ENCODE results near the gene CD53. TPM values are rescaled to one million over a fixed set of nuclear protein-coding genes. Genes with fewer than 3 reads are reported as not detected.

Gene CD53
- total and polyA plus RNA-seq, 4 donors = 10.7 to 30.4 (median 21.7) TPM

DNA sequence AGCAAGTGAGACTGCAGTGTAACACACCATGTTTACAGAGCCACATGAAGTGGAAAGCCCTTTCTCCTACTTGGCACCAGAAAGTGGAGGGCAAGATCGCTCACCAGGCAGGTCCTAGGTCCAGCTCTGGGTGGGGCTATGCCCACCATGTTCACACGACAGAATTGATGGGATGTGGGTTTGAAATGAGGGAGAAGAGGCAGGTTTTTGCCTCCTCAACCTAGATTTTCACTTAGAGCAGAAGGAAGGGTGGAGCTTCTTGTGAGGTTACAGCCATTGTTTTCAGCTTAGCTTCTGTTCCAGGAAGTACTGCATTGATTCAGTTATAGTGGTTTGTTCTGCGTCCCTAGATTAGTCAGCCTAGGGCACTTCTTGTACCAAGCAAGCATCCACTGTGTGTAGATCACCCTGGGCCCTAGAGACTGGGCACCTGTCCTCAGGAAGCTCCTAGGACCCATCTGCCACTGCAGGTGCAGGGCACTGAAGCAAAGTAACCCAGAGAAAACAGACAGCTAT is 2.3 kb downstream of the CD53 start:
- Histone ChIP-seq H3K4me3 (ENCODE audit: low read depth in 1 of 3, low read length in 3 of 3) (peak overlapping the region in 1 of 3 donors; percentile 28), H3K9me3 (ENCODE audit: control insufficient read depth in 4 of 4, low read length in 3 of 4) (no peaks in the 10 kb centered on the region), H3K36me3 (ENCODE audit: control insufficient read depth in 4 of 4, insufficient read depth in 3 of 4, low read depth in 1 of 4, low read length in 3 of 4) (no peaks in the 10 kb centered on the region), H3K9ac (ENCODE audit: low read depth in 1 of 2, low read length in 2 of 2) (peak overlapping the region in 1 of 2 donors; percentile 42), H3K27me3 (ENCODE audit: control insufficient read depth in 4 of 4, insufficient read depth in 4 of 4, low read length in 3 of 4) (no peaks in the 10 kb centered on the region), H3K4me1 (ENCODE audit: control insufficient read depth in 4 of 4, insufficient read depth in 4 of 4, low read length in 3 of 4) (no peaks in the 10 kb centered on the region), H3K27ac (ENCODE audit: low read depth in 1 of 2, low read length in 2 of 2) (peak overlapping the region in 1 of 2 donors; percentile 59)
- TF ChIP-seq GABPA (IDR thresholded peaks at IDR 0.05 in 1 of 2, conservative IDR thresholded peaks at IDR 0.05 in 1 of 2) (no peak), FOXA2 (IDR thresholded peaks at IDR 0.05) (no peak), RAD21 (IDR thresholded peaks at IDR 0.05) (no peak), YY1 (IDR thresholded peaks at IDR 0.05) (no peak), FOXA1 (IDR thresholded peaks at IDR 0.05) (no peak), EGR1 (IDR thresholded peaks at IDR 0.05; ENCODE audit: low read depth in 2 of 2) (no peak)
- DNase-seq (ENCODE audit: low spot score) = no peak
- WGBS = 52% methylated on average over 3 of the region's 3 CpGs

DNA sequence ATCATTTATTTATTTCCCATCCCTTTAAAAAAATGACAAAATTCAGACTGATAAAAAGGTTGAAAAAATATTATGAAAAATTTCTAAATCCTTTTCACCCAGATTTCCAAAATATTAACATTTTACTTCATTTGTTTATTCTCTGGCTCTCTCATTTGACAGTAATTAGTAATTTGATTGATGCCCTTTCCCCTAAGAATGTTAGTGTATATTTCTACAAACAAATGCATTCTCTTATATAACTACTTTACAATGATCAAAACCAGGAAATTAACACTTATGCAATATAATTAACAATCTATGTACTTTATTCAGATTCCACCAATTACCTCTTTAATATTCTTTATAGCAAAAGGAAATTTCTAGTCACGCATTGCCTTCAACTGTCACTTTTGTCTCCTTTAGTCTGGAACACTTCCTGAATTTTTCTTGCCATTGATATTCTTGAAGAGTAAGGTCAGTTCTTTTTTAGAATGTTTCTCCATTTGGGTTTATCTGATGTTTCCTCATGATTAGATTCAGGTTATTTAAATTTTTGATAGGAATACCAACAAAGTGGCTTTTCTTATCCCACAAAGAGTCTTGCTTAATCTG is 3.9 kb downstream of the CD53 start:
- Histone ChIP-seq H3K4me3 (ENCODE audit: low read depth in 1 of 3, low read length in 3 of 3) (no peak overlapping the region), H3K27ac (ENCODE audit: low read depth in 1 of 2, low read length in 2 of 2) (no peak overlapping the region), H3K9me3 (ENCODE audit: control insufficient read depth in 4 of 4, low read length in 3 of 4) (no peaks in the 10 kb centered on the region), H3K9ac (ENCODE audit: low read depth in 1 of 2, low read length in 2 of 2) (no peak overlapping the region), H3K4me1 (ENCODE audit: control insufficient read depth in 4 of 4, insufficient read depth in 4 of 4, low read length in 3 of 4) (no peaks in the 10 kb centered on the region), H3K27me3 (ENCODE audit: control insufficient read depth in 4 of 4, insufficient read depth in 4 of 4, low read length in 3 of 4) (no peaks in the 10 kb centered on the region), H3K36me3 (ENCODE audit: control insufficient read depth in 4 of 4, insufficient read depth in 3 of 4, low read depth in 1 of 4, low read length in 3 of 4) (no peaks in the 10 kb centered on the region)
- no peak for TF ChIP-seq NR2F2 (IDR thresholded peaks at IDR 0.05)
- TF ChIP-seq TAF1 (conservative IDR thresholded peaks at IDR 0.05) = no peak
- no peak for TF ChIP-seq HNF4A (conservative IDR thresholded peaks at IDR 0.05)
- TF ChIP-seq FOXA1 (IDR thresholded peaks at IDR 0.05) = no peak
- TF ChIP-seq RXRA (IDR thresholded peaks at IDR 0.05) = no peak
- TF ChIP-seq EGR1 (IDR thresholded peaks at IDR 0.05; ENCODE audit: low read depth in 2 of 2) = no peak
- 74% methylated on average over 1 of the region's 1 CpG for WGBS
- no peak for DNase-seq (ENCODE audit: low spot score)

DNA sequence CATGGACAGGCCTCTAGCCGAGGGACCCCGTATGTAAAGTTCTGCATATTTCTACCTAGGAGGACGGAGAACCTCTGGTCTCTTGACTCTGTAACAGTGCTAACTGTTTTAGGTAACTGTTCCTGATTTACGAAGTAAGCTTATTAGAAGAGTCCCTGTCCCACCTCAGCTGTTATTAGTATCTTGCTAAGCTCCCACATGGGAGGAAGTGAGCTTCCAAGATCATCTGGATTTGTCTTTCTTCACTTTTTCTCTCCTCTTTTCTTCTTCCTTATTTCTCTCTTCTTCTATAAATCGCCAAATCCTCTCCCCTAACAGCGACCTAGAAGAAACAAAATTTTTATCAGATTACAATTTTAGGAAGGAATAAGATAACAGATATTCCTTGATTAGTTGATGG is 4.4 kb downstream of the CD53 start:
- DNase-seq (ENCODE audit: low spot score) = no peak
- Histone ChIP-seq H3K4me1 (ENCODE audit: control insufficient read depth in 4 of 4, insufficient read depth in 4 of 4, low read length in 3 of 4) (no peaks in the 10 kb centered on the region), H3K4me3 (ENCODE audit: low read depth in 1 of 3, low read length in 3 of 3) (no peak overlapping the region), H3K27me3 (ENCODE audit: control insufficient read depth in 4 of 4, insufficient read depth in 4 of 4, low read length in 3 of 4) (no peaks in the 10 kb centered on the region), H3K9me3 (ENCODE audit: control insufficient read depth in 4 of 4, low read length in 3 of 4) (no peaks in the 10 kb centered on the region), H3K36me3 (ENCODE audit: control insufficient read depth in 4 of 4, insufficient read depth in 3 of 4, low read depth in 1 of 4, low read length in 3 of 4) (no peaks in the 10 kb centered on the region), H3K27ac (ENCODE audit: low read depth in 1 of 2, low read length in 2 of 2) (no peak overlapping the region), H3K9ac (ENCODE audit: low read depth in 1 of 2, low read length in 2 of 2) (no peak overlapping the region)
- TF ChIP-seq HNF4A (conservative IDR thresholded peaks at IDR 0.05) = no peak
- no peak for TF ChIP-seq YY1 (IDR thresholded peaks at IDR 0.05)
- no peak for TF ChIP-seq HNF4G (IDR thresholded peaks at IDR 0.05)
- no peak for TF ChIP-seq NR2F2 (IDR thresholded peaks at IDR 0.05)
- TF ChIP-seq, protein P1, sequence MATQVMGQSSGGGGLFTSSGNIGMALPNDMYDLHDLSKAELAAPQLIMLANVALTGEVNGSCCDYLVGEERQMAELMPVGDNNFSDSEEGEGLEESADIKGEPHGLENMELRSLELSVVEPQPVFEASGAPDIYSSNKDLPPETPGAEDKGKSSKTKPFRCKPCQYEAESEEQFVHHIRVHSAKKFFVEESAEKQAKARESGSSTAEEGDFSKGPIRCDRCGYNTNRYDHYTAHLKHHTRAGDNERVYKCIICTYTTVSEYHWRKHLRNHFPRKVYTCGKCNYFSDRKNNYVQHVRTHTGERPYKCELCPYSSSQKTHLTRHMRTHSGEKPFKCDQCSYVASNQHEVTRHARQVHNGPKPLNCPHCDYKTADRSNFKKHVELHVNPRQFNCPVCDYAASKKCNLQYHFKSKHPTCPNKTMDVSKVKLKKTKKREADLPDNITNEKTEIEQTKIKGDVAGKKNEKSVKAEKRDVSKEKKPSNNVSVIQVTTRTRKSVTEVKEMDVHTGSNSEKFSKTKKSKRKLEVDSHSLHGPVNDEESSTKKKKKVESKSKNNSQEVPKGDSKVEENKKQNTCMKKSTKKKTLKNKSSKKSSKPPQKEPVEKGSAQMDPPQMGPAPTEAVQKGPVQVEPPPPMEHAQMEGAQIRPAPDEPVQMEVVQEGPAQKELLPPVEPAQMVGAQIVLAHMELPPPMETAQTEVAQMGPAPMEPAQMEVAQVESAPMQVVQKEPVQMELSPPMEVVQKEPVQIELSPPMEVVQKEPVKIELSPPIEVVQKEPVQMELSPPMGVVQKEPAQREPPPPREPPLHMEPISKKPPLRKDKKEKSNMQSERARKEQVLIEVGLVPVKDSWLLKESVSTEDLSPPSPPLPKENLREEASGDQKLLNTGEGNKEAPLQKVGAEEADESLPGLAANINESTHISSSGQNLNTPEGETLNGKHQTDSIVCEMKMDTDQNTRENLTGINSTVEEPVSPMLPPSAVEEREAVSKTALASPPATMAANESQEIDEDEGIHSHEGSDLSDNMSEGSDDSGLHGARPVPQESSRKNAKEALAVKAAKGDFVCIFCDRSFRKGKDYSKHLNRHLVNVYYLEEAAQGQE (IDR thresholded peaks at IDR 0.05) = no peak
- TF ChIP-seq, protein P2, sequence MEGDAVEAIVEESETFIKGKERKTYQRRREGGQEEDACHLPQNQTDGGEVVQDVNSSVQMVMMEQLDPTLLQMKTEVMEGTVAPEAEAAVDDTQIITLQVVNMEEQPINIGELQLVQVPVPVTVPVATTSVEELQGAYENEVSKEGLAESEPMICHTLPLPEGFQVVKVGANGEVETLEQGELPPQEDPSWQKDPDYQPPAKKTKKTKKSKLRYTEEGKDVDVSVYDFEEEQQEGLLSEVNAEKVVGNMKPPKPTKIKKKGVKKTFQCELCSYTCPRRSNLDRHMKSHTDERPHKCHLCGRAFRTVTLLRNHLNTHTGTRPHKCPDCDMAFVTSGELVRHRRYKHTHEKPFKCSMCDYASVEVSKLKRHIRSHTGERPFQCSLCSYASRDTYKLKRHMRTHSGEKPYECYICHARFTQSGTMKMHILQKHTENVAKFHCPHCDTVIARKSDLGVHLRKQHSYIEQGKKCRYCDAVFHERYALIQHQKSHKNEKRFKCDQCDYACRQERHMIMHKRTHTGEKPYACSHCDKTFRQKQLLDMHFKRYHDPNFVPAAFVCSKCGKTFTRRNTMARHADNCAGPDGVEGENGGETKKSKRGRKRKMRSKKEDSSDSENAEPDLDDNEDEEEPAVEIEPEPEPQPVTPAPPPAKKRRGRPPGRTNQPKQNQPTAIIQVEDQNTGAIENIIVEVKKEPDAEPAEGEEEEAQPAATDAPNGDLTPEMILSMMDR (IDR thresholded peaks at IDR 0.05; ENCODE audit: low read depth, low read length, missing input control) = no peak
- no peak for TF ChIP-seq RAD21 (IDR thresholded peaks at IDR 0.05)
- no peak for TF ChIP-seq TAF1 (conservative IDR thresholded peaks at IDR 0.05)
- no peak for TF ChIP-seq JUND (IDR thresholded peaks at IDR 0.05)
- TF ChIP-seq, protein P3, sequence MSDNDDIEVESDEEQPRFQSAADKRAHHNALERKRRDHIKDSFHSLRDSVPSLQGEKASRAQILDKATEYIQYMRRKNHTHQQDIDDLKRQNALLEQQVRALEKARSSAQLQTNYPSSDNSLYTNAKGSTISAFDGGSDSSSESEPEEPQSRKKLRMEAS (IDR thresholded peaks at IDR 0.05) = no peak
- TF ChIP-seq, protein P4, sequence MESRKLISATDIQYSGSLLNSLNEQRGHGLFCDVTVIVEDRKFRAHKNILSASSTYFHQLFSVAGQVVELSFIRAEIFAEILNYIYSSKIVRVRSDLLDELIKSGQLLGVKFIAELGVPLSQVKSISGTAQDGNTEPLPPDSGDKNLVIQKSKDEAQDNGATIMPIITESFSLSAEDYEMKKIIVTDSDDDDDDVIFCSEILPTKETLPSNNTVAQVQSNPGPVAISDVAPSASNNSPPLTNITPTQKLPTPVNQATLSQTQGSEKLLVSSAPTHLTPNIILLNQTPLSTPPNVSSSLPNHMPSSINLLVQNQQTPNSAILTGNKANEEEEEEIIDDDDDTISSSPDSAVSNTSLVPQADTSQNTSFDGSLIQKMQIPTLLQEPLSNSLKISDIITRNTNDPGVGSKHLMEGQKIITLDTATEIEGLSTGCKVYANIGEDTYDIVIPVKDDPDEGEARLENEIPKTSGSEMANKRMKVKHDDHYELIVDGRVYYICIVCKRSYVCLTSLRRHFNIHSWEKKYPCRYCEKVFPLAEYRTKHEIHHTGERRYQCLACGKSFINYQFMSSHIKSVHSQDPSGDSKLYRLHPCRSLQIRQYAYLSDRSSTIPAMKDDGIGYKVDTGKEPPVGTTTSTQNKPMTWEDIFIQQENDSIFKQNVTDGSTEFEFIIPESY (IDR thresholded peaks at IDR 0.05) = no peak
- no peak for TF ChIP-seq GABPA (IDR thresholded peaks at IDR 0.05 in 1 of 2, conservative IDR thresholded peaks at IDR 0.05 in 1 of 2)
- no peak for TF ChIP-seq EGR1 (IDR thresholded peaks at IDR 0.05; ENCODE audit: low read depth in 2 of 2)
- no peak for TF ChIP-seq SP1 (IDR thresholded peaks at IDR 0.05)
- TF ChIP-seq, protein P5, sequence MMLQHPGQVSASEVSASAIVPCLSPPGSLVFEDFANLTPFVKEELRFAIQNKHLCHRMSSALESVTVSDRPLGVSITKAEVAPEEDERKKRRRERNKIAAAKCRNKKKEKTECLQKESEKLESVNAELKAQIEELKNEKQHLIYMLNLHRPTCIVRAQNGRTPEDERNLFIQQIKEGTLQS (IDR thresholded peaks at IDR 0.05) = no peak
- TF ChIP-seq RXRA (IDR thresholded peaks at IDR 0.05) = no peak
- 79% methylated on average over 6 of the region's 6 CpGs for WGBS
